Stimulated activated CD8-positive, alpha-beta memory T cell treated with anti-CD3 and anti-CD28 coated beads, Interleukin-12 subunit alpha, Interleukin-12 subunit beta, amount 100 ng/mL, for 4 hours (primary cell): ENCODE measurements around the gene PSMC3IP.
"Not testable (repeated sequence)": the region's sequence is repeated elsewhere in the genome, so short reads cannot be mapped to it uniquely, and the experiment has no call there.

Source experiments
- DNase-seq: peaks from one replicate; pipeline ENCODE4 v3.0.0-alpha.2; 2020; ENCODE audit warnings: low read depth

The PSMC3IP gene

DNA sequence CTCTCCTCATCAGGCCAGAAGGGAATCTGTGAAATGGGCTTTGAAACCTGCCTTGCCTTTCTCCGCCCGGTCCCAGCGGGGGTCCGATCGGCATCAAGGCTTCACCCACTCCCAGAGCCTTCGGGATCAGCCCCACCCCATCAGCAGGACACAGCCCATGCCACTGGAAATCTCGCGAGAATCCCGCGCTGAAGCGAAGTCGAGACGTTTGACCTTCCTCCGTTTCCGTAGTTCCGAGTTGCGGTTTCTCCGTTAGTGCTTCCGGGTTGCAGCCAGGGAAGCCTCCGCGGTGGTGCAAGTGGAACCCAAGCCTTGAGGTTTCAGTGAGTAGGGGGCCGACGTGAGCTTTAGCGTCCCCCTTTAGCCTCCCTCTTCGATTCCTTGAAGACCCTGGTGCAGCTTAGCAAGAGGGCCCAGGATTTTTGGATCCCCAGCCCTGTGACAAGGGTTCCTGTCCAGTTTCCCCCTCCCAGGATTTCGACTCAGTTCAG, 15.6 kb downstream of the PSMC3IP start, which contains the start of gene COASY:
Gene COASY (plus strand): TSS at position 252 of the 491 bp plus-strand sequence. CDS start 475 bp downstream, outside the sequence.
- peak; percentile 80 for DNase-seq

DNA sequence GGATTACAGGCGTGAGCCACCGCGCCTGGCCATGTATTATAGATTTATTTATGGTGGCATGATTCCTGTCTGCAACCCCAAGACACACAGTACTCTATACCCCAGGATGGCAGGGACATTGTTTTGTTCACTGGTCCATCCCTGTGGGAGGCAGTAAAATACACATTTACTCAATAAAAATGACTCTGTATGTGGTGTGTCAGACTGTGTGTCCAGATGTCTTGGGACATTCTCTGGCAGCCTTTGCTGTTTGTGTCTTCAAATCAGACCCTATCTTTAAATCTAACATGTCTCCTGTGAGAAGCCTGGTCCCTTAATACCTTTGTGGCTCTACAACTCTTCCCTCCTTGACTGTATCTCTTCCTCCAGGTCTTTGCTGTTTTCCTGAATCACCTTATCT, 17.3 kb downstream of the PSMC3IP start:
- no peak for DNase-seq

DNA sequence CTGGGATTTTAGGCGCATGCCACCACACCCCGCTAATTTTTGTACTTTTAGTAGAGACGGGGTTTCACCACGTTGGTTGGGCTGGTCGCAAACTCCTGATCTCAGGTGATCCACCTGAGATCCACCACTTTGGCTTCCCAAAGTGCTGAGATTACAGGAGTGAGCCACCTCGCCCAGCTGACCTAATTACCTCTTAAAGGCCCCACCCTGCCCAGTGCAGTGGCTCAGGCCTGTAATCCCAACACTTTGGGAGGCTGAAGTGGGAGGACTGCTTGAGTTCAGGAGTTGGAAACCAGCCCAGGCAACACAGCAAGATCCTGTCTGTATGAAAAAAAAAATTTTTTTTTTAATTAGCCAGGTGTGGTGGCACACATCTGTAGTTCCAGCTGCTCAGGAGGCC, 18.5 kb downstream of the PSMC3IP start:
- no peak for DNase-seq

DNA sequence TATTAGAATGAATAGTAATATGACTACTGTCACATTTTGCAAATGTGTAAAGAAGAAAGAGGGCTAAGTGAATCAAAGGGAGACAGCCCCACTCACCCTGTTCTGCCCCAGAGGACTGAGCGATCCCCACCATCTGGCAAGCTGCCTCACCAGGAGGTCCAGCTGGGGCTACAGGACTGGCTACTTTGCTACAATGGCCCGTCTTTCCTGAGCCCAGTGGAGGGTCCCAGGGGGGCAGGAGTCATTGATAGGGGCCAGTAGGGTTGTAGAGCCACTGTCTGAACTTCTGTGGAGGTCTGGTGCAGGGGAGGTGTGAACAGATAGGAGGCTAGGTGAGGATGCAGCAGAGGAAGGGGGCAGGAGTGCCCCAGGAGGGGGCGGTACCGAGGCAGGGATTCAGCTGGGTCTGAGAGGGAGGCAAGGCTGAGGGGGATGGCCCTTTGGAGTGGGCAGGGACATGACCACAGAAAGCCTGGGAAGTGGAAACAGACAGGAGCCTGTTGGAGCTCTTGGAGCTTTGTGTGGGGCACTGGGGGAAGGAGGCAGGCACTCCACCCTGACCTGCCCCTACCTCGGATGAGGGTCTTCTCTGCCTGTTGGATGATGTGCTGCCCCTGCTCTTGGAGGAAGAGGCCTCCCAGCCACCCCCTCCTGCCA, 21.4 kb downstream of the PSMC3IP start:
- DNase-seq = not testable (repeated sequence)

DNA sequence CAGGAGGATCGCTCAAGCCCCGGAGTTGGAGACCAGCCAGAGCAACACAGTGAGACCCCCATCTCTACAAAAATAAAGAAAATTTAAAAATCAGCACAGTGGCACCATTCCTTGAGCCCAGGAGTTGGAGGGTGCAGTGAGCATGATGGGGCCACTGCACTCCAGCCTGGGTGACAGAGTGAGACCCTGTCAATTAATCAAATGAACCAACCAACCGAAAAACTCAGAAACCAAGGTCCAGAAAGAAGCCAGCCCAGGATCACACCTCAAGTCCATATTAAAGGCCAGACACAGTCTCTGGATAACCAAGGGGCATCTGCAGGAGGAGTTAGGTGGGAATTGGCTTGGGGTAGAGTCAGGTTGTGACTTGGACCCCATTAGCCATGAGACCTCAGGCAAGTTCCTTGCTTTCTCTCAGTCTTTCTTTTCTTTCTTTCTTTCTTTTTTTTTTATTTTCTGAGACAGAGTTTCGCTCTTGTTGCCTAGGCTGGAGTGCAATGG, 22.4 kb downstream of the PSMC3IP start:
- no peak for DNase-seq

DNA sequence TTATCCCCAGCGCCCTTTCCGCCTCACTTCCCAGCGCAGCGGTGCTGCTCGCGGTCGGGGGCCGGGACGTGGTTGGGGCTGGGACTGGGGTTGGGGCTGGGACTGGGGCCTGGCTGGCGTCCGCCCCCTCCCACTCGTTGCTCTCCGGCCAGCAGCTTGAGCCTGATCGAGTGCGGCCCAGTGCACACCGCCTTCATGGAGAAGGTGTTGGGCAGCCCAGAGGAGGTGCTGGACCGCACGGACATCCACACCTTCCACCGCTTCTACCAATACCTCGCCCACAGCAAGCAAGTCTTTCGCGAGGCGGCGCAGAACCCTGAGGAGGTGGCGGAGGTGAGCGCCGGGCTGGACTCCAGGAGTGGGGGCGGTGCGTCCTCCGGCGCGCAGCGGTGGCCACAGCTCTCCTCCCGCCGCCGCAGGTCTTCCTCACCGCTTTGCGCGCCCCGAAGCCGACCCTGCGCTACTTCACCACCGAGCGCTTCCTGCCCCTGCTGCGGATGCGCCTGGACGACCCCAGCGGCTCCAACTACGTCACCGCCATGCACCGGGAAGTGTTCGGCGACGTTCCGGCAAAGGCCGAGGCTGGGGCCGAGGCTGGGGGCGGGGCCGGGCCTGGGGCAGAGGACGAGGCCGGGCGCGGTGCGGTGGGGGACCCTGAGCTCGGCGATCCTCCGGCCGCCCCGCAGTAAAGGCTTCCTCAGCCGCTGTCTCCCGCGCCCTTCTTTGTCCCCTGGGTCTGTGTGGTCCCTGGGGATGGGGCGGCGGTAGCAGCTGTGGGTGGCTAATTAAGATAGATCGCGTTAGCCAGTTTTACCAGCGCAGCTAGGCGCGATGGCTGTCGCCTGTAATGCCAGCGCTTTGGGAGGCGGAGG, 23.0 kb downstream of the PSMC3IP start:
- DNase-seq = peak; percentile 65

DNA sequence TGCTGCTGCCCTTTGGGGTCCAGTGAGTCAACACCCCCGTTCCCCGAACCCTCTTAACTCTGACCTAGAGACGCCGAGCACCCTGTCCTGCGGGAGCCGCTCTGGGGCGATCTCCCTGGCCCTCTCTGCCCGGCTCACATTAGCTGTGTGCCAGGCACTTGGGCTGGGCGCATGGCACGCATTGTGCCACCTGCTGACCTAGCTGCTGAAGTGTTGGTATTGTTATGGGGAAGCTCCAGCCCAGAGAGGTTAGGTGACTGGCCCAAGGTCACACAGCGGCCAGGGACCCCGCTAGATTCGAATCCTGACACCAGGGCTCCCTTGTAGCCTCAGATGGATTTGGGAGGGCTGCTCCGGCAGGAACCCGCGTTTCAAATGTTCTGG, 23.7 kb downstream of the PSMC3IP start:
- DNase-seq = no peak

DNA sequence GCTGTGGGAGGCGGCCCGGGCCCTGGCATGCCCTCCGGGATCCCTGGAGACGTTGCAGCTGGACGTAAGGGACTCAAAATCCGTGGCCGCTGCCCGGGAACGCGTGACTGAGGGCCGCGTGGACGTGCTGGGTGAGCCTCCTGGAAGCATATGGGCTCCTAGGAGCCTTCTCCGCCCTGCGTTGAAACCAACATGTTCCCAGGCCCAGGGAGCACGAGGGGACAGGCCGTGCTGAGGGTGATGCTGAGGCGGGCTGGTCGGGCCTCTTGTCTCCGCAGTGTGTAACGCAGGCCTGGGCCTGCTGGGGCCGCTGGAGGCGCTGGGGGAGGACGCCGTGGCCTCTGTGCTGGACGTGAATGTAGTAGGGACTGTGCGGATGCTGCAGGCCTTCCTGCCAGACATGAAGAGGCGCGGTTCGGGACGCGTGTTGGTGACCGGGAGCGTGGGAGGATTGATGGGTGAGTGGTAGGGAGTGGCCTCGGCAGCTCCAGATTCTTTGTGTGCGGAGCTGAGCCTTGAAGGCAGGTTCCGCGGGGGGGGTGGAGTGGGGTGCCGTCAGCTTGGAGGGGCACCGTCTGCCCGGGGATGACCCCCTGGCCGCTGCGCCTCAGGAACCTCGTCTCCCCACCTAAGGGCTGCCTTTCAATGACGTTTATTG, 24.2 kb downstream of the PSMC3IP start:
- DNase-seq = no peak

DNA sequence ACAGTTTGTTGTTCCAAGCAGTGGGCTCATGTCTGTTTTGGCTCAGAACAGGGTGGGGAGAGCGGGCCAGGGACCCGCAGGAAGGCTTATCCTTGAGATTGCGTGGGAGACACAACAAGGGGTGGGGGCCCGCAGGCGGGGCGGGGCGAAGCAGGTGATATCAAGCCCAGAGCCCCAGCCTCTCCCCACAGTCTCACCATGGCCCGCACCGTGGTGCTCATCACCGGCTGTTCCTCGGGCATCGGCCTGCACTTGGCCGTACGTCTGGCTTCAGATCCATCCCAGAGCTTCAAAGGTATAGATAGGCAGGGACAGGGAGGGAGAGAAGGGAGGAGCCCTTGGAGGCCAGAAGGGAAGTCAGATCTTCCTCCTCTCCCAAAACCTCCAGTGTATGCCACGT, 24.8 kb downstream of the PSMC3IP start, which contains the start of gene HSD17B1:
Gene HSD17B1 (plus strand): TSS at position 188 of the 400 bp plus-strand sequence. CDS start 11 bp downstream, at position 199.
- DNase-seq = not testable (repeated sequence)

DNA sequence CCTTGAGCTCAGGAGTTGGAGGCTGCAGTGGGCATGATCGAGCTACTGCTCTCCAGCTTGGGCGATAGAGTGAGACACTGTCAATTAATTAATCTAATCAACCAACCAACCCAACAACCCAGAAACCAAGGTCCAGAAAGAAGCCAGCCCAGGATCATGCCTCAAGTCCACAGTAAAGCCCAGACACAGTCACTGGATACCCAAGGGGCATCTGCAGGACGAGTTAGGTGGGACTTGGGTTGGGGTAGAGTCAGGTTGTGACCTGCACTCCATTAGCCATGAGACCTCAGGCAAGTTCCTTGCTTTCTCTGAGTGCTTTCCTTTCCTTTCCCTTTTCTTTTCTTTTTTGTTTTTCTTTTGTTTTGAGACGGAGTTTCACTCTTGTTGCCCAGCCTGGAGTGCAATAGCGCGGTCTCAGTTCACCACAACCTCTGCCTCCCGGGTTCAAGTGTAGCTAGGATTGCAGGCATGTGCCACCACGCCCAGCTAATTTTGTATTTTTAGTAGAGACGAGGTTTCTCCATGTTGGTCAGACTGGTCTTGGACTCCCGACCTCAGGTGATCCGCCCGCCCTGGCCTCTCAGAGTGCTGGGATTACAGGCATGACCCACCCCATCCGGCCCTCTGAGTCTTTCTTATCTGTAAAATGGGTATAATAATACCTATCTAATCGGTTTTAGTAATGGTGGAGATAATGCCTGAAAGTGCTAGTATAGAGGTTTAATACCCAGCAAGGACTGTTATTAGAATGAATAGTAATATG, 28.4 kb downstream of the PSMC3IP start:
- no peak for DNase-seq

DNA sequence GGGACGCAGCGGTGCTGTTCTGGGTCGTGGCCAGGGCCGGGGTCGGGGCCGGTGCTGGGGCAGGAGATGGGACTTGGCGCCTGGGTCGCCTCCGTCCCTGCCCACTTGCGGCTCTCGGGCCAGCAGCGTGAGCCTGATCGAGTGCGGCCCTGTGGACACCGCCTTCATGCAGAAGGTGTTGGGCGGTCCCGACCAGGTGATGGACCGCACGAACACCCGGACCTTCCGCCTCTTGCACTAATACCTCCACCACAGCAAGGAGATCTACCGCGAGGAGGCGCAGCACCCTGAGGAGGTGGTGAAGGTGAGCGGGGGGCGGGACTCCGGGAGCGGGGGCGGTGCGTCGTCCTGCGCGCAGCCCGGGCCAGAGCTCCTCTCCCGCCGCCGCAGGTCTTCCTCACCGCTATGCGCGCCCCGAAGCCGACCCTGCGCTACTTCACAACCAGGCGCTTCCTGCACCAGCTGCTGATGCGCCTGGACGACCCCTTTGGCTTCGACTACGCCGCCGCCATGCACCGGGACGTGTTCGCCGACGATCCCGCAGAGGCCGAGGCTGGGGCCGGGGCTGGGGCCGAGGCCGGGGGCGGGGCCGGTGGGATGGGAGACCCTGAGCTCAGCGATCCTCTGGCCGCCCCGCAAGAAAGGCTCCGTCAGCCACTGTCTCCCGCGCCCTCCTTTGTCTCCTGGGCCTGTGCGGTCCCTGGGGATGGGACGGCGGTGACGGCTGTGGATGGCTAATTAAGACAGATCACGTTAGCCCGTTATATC, 29.3 kb downstream of the PSMC3IP start:
- peak; percentile 62 for DNase-seq

DNA sequence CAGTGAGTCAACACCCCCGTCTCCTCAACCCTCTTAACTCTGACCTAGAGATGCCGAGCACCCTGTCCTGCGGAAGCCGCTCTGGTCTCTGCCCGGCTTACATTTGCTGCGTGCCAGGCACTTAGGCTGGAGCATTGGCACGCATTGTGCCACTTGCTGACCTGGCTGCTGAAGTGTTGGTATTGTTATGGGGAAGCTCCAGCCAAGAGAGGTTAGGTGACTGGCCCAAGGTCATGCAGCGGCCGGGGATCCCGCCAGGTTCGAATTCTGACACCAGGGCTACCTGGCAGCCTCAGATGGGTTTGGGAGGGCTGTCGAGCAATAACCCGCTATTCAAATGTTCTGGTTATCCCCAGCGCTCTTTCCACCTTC, 29.8 kb downstream of the PSMC3IP start:
- DNase-seq = no peak

DNA sequence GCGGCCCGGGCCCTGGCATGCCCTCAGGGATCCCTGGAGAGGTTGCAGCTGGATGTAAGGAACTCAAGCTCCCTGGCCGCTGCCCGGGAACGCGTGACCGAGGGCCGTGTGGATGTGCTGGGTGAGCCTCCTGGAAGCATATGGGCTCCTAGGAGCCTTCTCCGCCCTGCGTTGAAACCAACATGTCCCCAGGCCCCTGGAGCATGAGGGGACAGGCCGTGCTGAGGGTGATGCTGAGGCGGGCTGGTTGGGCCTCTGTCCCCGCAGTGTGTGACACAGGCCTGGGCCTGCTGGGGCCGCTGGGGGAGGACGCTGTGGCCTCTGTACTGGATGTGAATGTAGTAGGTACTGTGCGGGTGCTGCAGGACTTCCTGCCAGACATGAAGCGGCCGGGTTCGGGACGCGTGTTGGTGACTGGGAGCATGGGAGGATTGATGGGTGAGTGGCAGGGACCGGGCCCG, 30.5 kb downstream of the PSMC3IP start:
- DNase-seq = no peak

DNA sequence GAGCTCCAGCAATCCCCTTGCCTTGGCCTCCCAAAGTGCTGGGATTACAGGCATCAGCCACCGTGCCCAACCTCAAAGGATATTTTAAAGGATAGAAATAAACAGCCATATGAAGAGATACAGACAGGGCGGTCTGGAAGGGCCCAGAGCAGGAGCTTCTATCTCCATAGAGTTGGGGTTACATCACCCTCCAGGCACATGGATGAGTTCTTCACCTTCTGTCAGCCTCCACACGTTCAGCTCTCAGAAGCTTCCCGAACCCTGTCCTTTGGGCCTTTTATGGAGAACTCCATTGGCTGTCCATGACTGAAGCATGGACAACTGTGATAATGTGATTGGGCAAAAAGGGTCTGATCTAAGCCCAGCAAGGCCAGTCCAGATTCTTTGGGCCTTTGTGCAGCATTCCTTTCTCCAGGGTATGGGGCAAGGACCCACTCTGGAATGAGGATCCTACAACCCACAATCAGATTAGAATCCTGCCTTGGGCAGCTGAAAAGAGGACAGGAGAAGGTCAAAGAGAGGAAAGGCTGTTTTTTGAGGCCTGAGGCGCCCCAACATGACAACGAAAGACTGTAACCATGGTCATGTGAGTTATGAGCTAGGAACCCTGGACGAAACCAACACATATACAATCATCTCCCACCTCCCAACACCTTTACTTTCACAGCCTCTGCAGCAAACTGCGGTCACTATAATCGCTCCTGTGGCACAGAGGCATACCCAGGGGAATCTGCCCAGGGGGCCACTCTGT, 31.6 kb downstream of the PSMC3IP start:
- not testable (repeated sequence) for DNase-seq

DNA sequence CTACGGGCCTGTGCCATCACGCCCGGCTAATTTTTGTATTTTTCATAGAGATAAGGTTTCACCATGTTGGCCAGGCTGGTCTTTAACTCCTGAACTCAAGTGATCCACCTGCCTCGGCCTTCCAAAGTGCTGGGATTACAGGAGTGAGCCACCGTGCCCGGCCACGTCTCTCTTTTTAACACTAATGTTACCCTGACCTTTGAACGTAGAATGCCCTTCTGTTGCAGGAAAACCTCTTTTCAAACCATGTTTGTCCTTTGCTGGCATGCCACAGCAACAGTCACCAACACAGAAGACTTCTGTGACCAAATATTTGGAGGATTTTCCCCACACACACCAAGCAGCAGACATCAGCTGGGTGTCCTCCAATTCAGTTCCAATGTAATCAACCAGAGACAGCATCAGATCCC, 32.6 kb downstream of the PSMC3IP start:
- no peak for DNase-seq

DNA sequence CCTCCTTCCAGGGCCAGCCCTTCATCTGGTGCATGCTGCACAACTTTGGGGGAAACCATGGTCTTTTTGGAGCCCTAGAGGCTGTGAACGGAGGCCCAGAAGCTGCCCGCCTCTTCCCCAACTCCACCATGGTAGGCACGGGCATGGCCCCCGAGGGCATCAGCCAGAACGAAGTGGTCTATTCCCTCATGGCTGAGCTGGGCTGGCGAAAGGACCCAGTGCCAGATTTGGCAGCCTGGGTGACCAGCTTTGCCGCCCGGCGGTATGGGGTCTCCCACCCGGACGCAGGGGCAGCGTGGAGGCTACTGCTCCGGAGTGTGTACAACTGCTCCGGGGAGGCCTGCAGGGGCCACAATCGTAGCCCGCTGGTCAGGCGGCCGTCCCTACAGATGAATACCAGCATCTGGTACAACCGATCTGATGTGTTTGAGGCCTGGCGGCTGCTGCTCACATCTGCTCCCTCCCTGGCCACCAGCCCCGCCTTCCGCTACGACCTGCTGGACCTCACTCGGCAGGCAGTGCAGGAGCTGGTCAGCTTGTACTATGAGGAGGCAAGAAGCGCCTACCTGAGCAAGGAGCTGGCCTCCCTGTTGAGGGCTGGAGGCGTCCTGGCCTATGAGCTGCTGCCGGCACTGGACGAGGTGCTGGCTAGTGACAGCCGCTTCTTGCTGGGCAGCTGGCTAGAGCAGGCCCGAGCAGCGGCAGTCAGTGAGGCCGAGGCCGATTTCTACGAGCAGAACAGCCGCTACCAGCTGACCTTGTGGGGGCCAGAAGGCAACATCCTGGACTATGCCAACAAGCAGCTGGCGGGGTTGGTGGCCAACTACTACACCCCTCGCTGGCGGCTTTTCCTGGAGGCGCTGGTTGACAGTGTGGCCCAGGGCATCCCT, 34.1 kb downstream of the PSMC3IP start:
- no peak for DNase-seq

DNA sequence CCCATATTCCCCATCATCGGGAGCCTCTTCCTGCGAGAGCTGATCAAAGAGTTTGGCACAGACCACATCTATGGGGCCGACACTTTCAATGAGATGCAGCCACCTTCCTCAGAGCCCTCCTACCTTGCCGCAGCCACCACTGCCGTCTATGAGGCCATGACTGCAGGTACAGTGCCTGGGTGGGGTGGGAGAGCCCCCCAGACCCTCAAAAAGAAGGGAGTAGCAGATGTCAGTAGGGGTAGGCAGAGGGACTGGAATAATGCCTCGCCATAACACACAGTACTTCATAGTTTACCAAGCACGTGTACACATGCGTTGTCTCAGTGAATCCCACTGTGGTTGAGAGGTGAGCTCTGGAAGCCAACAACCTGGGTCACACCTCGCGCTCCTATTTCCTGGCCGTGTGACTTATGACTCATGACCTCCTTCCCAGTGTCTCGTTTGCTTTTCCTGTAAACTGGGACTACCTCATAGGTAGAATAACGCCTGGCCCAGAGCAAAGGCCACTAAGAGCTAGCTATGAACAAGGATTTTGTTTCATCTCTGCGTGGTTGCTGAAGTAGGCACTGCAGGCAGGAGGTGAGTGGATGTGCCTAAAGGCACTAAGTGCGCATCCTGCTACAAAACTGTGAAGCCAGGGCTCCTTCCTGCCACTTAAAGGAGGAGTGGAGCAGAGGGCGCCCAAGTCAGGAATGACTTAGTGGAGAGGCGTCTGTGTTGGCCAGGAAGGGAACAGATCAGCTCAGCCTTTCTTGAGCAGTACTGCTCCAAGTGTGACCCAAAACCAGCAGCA, 36.3 kb downstream of the PSMC3IP start:
- DNase-seq = no peak

DNA sequence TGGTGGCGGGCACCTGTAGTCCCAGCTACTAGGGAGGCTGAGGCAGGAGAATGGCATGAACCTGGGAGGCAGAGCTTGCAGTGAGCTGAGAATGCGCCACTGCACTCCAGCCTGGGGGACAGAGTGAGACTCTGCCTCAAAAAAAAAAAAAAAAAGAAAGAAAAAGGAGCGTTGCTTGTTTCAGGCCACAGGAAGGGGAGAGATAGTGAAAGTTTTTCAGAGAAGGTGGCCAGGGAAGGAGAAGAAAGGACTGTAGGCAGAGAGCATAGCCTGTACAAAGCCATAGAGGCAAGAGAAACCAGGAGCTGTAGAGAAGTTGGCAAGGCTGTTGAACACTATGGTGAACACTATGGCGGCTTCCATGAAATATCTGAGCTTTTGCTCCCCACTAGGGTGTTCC, 37.0 kb downstream of the PSMC3IP start:
- not testable (repeated sequence) for DNase-seq
